ENCODE data around the gene KCNQ2.

KCNQ2 gene

GRCh38 chr20:63397155-63397843 is 75.2 kb downstream of the KCNQ2 start:
- Mint-ChIP-seq H3K9me3 (no peaks in the 10 kb centered on the region), H3K27ac (no peak overlapping the region), H3K27me3 (peaks cover 3% of the 10 kb centered on the region), H3K4me1 (no peaks in the 10 kb centered on the region), H3K36me3 (no peaks in the 10 kb centered on the region), H3K4me3 (no peak overlapping the region)

- H3K4me1 Mint-ChIP-seq = no peaks in the 10 kb centered on the region
- no peak overlapping the region for H3K4me3 Mint-ChIP-seq
- H3K27me3 Mint-ChIP-seq = peaks cover 3% of the 10 kb centered on the region
- no peaks in the 10 kb centered on the region for H3K36me3 Mint-ChIP-seq
- H3K27ac Mint-ChIP-seq = no peak overlapping the region
- H3K9me3 Mint-ChIP-seq = no peaks in the 10 kb centered on the region
Observed at GRCh38 chr20:63396300-63396699, 76.2 kb downstream of the KCNQ2 start.

DNA sequence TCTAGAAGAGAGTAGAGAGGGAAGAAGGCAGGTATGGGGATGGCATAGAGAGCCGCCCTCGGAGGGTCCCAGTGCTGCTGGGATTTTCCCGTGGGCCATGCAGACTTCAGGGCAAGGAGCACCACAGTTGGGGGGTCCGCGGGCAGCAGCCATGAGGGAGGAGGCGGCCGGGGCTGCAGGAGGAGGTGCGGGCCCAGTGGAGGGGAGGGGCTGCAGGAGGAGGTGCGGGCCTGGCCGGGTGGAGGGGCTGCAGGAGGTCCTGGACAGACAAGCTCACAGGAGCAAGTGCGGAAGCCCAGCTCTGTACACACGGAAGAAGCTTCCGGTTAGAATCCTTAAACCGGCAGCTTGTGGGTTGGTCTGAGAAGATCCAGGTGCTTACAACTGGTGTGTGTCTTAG is 76.7 kb downstream of the KCNQ2 start:
- no peaks in the 10 kb centered on the region for H3K9me3 Mint-ChIP-seq
- no peaks in the 10 kb centered on the region for H3K4me1 Mint-ChIP-seq
- no peak overlapping the region for H3K4me3 Mint-ChIP-seq
- H3K27me3 Mint-ChIP-seq = peaks cover 3% of the 10 kb centered on the region
- H3K36me3 Mint-ChIP-seq = no peaks in the 10 kb centered on the region
- no peak overlapping the region for H3K27ac Mint-ChIP-seq

- Mint-ChIP-seq H3K27me3 (peaks cover 3% of the 10 kb centered on the region), H3K36me3 (no peaks in the 10 kb centered on the region), H3K4me1 (no peaks in the 10 kb centered on the region), H3K9me3 (no peaks in the 10 kb centered on the region), H3K27ac (no peak overlapping the region), H3K4me3 (no peak overlapping the region)
Observed at GRCh38 chr20:63394920-63395455, 77.5 kb downstream of the KCNQ2 start.

DNA sequence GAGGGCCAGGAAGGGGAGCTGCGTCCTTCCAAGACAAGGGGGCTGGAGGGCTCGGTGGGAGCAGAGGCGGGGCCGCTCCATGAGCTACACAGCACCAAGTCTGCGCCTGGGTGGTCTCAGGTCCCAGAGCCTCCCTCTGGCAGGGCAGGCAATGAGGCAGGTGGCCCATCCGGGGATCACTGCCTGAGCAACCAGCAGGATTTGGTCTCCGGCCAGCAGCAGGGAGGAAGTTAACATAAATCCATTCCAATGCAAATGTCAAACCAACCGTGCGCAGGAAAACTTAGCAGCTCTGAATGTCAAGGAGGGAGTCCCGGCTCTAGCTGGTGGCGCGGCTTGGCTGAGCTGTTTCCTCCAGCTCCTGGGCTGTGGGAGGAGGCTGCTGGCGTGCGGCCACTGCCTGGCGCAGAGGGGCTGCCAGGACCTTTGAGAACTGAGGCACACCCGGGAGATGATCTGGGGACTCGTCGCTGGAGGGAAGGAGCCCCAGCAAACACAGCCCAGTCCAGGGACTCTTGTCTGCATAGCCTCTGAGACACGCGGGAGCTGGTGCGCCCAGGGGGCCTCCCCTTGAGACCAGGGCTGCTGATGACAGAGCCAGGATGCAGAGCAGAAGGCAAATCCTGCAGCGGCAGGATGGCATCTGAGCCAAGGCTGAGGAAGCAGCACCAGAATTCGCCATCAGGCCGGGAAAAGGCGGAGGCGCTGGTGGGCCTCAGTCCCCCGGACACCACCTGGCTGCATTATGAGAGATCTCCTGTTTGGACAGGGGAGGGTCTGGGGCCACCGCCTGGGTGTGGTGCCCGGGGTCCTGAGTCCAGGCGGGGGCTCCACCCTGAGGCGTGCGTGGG is 78.2 kb downstream of the KCNQ2 start:
- Mint-ChIP-seq H3K27ac (no peak overlapping the region), H3K4me1 (no peaks in the 10 kb centered on the region), H3K27me3 (peaks cover 3% of the 10 kb centered on the region), H3K4me3 (no peak overlapping the region), H3K9me3 (no peaks in the 10 kb centered on the region), H3K36me3 (no peaks in the 10 kb centered on the region)

GRCh38 chr20:63393566-63393965 is 78.9 kb downstream of the KCNQ2 start:
- Mint-ChIP-seq H3K4me1 (no peaks in the 10 kb centered on the region), H3K27ac (no peak overlapping the region), H3K36me3 (no peaks in the 10 kb centered on the region), H3K9me3 (no peaks in the 10 kb centered on the region), H3K27me3 (peaks cover 3% of the 10 kb centered on the region), H3K4me3 (no peak overlapping the region)

DNA sequence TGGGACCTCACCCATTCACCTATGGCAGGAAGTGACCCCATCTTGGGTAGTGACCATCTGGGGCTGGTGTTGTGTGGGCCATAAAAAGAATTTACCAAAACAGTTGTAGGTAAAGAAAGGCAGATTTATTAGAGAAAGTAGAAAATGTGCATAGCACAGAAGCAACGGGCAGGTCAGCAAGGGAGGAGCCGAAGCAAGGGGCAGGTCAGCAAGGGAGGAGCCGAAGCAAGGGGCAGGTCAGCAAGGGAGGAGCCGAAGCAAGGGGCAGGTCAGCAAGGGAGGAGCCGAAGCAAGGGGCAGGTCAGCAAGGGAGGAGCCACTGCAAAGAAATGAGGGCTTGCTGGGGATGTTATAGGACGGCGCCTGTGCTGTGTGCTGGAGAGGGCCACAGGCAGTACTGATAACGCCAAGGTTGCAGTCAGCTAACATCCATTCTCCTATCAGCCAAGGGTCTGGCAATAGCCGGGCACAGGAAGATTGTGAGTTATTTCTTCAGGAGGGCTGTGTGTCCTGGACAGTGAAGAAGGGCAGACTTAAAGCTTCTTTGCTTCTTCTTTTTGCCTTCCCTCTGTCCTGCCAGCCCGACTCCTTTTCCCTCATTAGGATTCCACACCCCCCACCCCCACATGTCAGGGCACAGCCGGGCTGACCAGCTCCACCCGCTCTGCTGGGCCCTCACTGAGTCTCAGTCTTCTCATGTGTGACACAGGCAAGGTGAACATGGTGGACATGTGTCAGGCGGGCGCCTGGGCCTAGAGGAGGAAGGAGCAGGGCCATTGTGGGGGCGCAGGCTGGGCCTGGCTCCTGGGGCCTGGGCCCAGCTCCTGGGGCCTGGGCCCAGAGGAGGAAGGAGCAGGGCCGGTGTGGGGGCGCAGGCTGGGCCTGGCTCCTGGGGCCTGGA is 79.7 kb downstream of the KCNQ2 start:
- Mint-ChIP-seq H3K4me3 (no peak overlapping the region), H3K27me3 (peaks cover 5% of the 10 kb centered on the region)

DNA sequence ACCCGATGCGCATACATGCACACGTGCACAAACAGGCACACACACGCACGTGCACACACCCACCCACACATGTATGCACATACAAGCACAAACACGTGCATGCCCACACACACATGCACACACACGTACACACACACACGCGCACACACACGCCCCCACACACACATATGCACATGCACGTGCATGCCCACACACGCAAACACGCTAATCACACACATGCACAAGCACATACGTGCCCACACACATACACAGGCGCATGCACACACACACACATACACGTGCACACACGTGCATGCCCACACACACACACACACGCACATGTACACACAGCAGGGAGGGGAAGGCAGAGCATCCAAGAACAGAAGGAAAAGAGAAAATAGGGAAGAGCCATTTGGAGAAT is 84.5 kb downstream of the KCNQ2 start:
- H3K36me3 Mint-ChIP-seq = no peaks in the 10 kb centered on the region
- peaks cover 4% of the 10 kb centered on the region for H3K27me3 Mint-ChIP-seq
- peaks cover 9% of the 10 kb centered on the region for H3K9me3 Mint-ChIP-seq
- no peak overlapping the region for H3K27ac Mint-ChIP-seq
- H3K4me1 Mint-ChIP-seq = no peaks in the 10 kb centered on the region
- no peak overlapping the region for H3K4me3 Mint-ChIP-seq

More for the DNA sequence above, 79.7 kb downstream of the KCNQ2 start:
- Mint-ChIP-seq H3K4me1 (no peaks in the 10 kb centered on the region), H3K36me3 (no peaks in the 10 kb centered on the region), H3K9me3 (peaks cover 5% of the 10 kb centered on the region), H3K27ac (no peak overlapping the region)

DNA sequence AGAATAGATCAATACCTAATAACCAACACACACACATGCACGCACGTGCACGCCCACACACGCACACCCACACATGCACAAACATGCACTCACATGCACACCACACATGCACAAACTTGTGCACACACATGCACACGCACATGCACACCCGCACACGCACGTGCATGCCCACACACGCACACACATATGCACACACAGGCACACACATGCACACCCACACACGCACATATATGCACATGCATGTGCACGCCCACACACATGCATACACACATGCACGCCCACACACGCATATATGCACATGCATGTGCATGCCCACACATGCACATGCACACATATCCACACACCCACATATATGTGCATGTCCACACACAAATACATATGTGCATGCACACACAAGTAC is 85.1 kb downstream of the KCNQ2 start:
- Mint-ChIP-seq H3K36me3 (no peaks in the 10 kb centered on the region), H3K4me3 (no peak overlapping the region), H3K27ac (no peak overlapping the region), H3K27me3 (peaks cover 4% of the 10 kb centered on the region), H3K9me3 (peaks cover 9% of the 10 kb centered on the region), H3K4me1 (no peaks in the 10 kb centered on the region)

- no peaks in the 10 kb centered on the region for H3K4me1 Mint-ChIP-seq
Observed at GRCh38 chr20:63386491-63386890, 86.0 kb downstream of the KCNQ2 start.

DNA sequence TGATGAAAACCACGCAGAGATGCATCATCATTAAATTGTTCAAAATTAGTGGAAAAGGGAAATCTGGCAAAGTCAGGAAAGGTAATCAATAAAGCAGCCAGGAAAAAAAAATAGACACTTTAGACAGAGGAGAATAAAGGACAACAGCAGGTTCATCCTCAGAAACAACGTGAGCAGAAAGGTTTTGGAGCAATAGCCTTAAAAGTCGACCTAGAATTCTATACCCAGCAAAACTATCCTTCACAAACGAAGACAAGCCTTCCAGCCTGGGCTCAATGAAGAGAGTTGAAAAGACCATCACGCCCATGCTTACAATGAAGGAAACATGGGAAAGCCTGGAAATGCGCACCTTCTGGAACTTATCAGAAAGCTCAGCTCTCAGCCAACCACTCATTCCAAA is 86.6 kb downstream of the KCNQ2 start:
- no peak overlapping the region for H3K4me3 Mint-ChIP-seq
- H3K27me3 Mint-ChIP-seq = peaks cover 6% of the 10 kb centered on the region
- H3K27ac Mint-ChIP-seq = no peak overlapping the region
- H3K9me3 Mint-ChIP-seq = peaks cover 9% of the 10 kb centered on the region
- no peaks in the 10 kb centered on the region for H3K4me1 Mint-ChIP-seq
- H3K36me3 Mint-ChIP-seq = no peaks in the 10 kb centered on the region

More at GRCh38 chr20:63386491-63386890, 86.0 kb downstream of the KCNQ2 start:
- no peaks in the 10 kb centered on the region for H3K36me3 Mint-ChIP-seq
- peaks cover 9% of the 10 kb centered on the region for H3K9me3 Mint-ChIP-seq
- H3K4me3 Mint-ChIP-seq = no peak overlapping the region
- no peak overlapping the region for H3K27ac Mint-ChIP-seq
- peaks cover 4% of the 10 kb centered on the region for H3K27me3 Mint-ChIP-seq

DNA sequence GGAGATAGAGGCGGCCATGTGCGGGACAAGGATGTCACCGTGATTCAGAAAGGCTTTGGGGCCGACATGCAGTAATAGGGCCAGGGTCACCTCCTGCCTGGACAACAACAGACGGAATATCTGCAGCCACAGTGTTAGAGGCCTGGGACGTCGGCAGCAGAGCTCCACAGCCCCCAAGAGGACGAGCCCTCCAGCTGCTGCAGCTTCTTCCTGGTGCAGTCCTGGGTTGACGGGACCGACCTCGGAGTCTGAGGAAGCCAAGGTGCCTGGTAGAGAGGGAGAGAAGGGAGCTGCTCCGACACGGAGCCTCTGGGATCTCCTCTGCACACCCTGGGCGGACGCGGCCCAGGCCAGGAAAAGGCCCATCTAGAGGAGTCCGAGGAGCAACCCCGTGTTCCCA is 88.1 kb downstream of the KCNQ2 start:
- peaks cover 6% of the 10 kb centered on the region for H3K27me3 Mint-ChIP-seq
- no peak overlapping the region for H3K27ac Mint-ChIP-seq
- peaks cover 9% of the 10 kb centered on the region for H3K9me3 Mint-ChIP-seq
- H3K4me3 Mint-ChIP-seq = no peak overlapping the region
- no peaks in the 10 kb centered on the region for H3K36me3 Mint-ChIP-seq
- H3K4me1 Mint-ChIP-seq = no peaks in the 10 kb centered on the region

DNA sequence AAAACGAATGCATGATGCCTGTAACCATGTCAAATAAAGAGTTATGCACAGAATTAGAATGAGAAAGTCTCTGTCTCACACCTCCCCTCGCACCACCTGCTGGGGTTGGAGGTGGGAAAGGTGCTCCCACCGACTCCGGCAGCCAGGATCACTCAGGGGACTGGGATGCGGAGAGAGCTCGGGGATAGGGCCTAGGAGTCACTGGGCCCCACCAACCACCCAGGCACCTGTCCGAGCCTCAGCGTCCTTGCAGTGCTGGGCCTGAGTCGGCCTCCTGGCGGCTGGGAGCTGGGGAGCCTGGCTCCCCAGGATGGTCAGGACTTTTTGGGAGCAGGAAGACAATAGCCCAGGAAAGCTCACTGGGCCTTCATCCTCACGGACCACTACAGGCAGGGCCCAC is 88.9 kb downstream of the KCNQ2 start:
- Mint-ChIP-seq H3K4me3 (no peak overlapping the region), H3K27me3 (peaks cover 8% of the 10 kb centered on the region), H3K27ac (no peak overlapping the region), H3K36me3 (no peaks in the 10 kb centered on the region), H3K9me3 (peaks cover 9% of the 10 kb centered on the region), H3K4me1 (no peaks in the 10 kb centered on the region)

DNA sequence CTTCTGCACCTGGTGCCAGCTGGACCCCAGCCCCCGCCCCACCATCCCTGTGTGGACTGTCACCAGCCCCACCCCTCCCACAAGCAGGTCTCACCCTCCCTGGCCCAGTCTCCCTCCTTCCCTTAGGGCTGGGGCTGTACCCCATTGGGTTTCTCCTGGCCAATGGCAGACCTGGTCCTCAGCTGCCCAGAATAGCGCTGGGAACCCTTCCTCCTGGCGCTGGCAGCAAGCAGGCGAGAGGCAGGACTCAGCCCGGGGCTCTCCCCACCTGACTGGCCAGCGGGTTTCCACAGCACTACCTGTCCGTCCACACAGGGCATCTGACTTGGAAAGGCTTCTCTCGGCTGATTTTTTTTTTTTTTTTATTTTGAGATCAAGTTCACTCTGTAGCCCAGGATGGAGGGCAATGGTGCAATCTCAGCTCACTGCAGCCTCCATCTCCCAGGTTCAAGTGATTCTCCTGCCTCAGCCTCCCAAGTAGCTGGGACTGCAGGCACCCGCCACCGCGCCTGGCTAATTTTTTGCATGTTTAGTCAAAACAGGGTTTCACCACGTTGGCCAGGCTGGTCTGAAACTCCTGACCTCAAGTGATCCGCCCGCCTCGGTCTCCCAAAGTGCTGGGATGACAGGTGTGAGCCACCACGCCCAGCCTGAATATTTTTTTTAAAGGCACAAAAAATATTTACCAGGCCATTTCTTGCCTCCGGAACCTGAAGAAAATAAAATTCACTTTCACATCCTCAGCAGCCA is 89.7 kb downstream of the KCNQ2 start:
- Mint-ChIP-seq H3K4me1 (no peaks in the 10 kb centered on the region), H3K9me3 (peaks cover 5% of the 10 kb centered on the region), H3K27me3 (peaks cover 10% of the 10 kb centered on the region), H3K27ac (no peak overlapping the region), H3K4me3 (no peak overlapping the region), H3K36me3 (no peaks in the 10 kb centered on the region)

Measured in activated naive CD4-positive, alpha-beta T cell treated with anti-CD3 and anti-CD28 coated beads, Interleukin-2, amount 50 U/mL, for 24 hours (primary cell).